PC-3 (cell line): ENCODE measurements around the gene NPRL2. TPM values are rescaled to one million over a fixed set of nuclear protein-coding genes. Genes with fewer than 3 reads are reported as not detected.

Source experiments
- ATAC-seq: fragments of 200-7000 bp; cut with Tn5 transposase; 2 replicates; pipeline ENCODE4 v1.9.1; 2020; ENCODE audit warnings: mild to moderate bottlenecking, moderate library complexity
- BruUV-seq: library from RNA; stranded (reverse); fragments of 400-500 nt; replicated peaks from 2 replicates; lab custom pipeline; 2021; lab: Mats Ljungman, UMichigan
- CTCF ChIA-PET: fragments of 300-600 bp; sonication (Branson Sonifier 250); formaldehyde crosslinking; loops from one replicate; lab custom pipeline; 2022; ENCODE audit warnings: antibody characterized with exemption; lab: Charles Lee
- POLR2A ChIA-PET: fragments of 300-600 bp; sonication (Branson Sonifier 250); formaldehyde crosslinking; loops from one replicate; lab custom pipeline; 2022; ENCODE audit warnings: antibody characterized with exemption; ENCODE audit not compliant: unreplicated experiment; lab: Charles Lee
- DNase-seq: peaks from one replicate; pipeline ENCODE4 v3.0.0-alpha.2; 2015
- H2AFZ ChIP-seq: fragments of 300-600 bp; sonication (generic); 2 replicates; pipeline ENCODE4 v1.6.0; 2016; ENCODE audit warnings: antibody characterized with exemption, low read length
- H3F3A ChIP-seq: fragments of 300-600 bp; sonication (generic); one replicate; pipeline ENCODE4 v1.6.0; 2017; ENCODE audit warnings: antibody characterized with exemption, low read length, control low read depth, mild to moderate bottlenecking; ENCODE audit not compliant: unreplicated experiment
- H3K27ac ChIP-seq: fragments of 300-600 bp; sonication (generic); 2 replicates; pipeline ENCODE4 v1.5.1; 2016; ENCODE audit warnings: mild to moderate bottlenecking, low read length
- H3K27me3 ChIP-seq: fragments of 300-600 bp; sonication (generic); 2 replicates; pipeline ENCODE4 v1.6.1; 2016; ENCODE audit warnings: low read length, mixed read lengths
- H3K36me3 ChIP-seq: fragments of 300-600 bp; sonication (generic); 2 replicates; pipeline ENCODE4 v1.6.1; 2016; ENCODE audit warnings: low read depth, mixed run types, low read length, mixed read lengths
- H3K4me1 ChIP-seq: fragments of 300-600 bp; sonication (generic); 2 replicates; pipeline ENCODE4 v1.5.1; 2016; ENCODE audit warnings: low read length; ENCODE audit not compliant: insufficient read depth
- H3K4me2 ChIP-seq: fragments of 300-600 bp; sonication (generic); 2 replicates; pipeline ENCODE4 v1.6.0; 2016; ENCODE audit warnings: low read length
- H3K4me3 ChIP-seq: fragments of 300-600 bp; sonication (generic); 2 replicates; pipeline ENCODE4 v1.5.1; 2016; ENCODE audit warnings: mild to moderate bottlenecking, low read length, mixed read lengths
- H3K79me2 ChIP-seq: fragments of 300-600 bp; sonication (generic); 2 replicates; pipeline ENCODE4 v1.6.1; 2017; ENCODE audit warnings: low read length, mixed read lengths
- H3K9ac ChIP-seq: fragments of 300-600 bp; sonication (generic); 2 replicates; pipeline ENCODE4 v1.6.0; 2016; ENCODE audit warnings: mild to moderate bottlenecking, low read length
- H3K9me2 ChIP-seq: fragments of 300-600 bp; sonication (generic); replicated peaks from 2 replicates; pipeline ENCODE4 v1.6.1; 2016; ENCODE audit warnings: mixed run types, low read length, mixed read lengths
- H3K9me3 ChIP-seq: fragments of 300-600 bp; sonication (generic); 2 replicates; pipeline ENCODE4 v1.6.1; 2016; ENCODE audit warnings: low read length, mixed read lengths
- H4K20me1 ChIP-seq: fragments of 300-600 bp; sonication (generic); 2 replicates; pipeline ENCODE4 v1.6.1; 2016; ENCODE audit warnings: low read length, mixed read lengths
- EZH2 ChIP-seq: fragments of 300-600 bp; sonication (generic); IDR thresholded peaks from one replicate; pipeline ENCODE4 v1.6.1; 2017; ENCODE audit warnings: antibody characterized with exemption, mild to moderate bottlenecking, low read length; ENCODE audit not compliant: unreplicated experiment
- EZH2phosphoT487 ChIP-seq: fragments of 300-600 bp; sonication (generic); IDR thresholded peaks from 2 replicates; pipeline ENCODE4 v1.6.1; 2018; ENCODE audit warnings: mild to moderate bottlenecking, antibody characterized with exemption, low read length, borderline replicate concordance
- intact Hi-C: fragments of 100-400 bp; cut with micrococcal nuclease; formaldehyde crosslinking; loops from 2 replicates; pipeline ENCODE4 v1.9.0; 2023
- total RNA-seq: library from RNA; depleted of rRNA; stranded (reverse); fragments of >200 nt; gene quantifications from 2 replicates; pipeline ENCODE4 v1.2.3, GENCODE V29; 2014
- TF ChIP-seq, protein P1 (sequence below): fragments of 300-600 bp; sonication (generic); conservative IDR thresholded peaks from 2 replicates; pipeline ENCODE4 v1.5.1; 2017; ENCODE audit warnings: antibody characterized with exemption, low read depth, mild to moderate bottlenecking, low read length

NPRL2 gene
- total RNA-seq, 1 experiment from 2014 or later: 56.9 TPM

GRCh38 chr3:50364573-50365079 is 14.1 kb upstream of the NPRL2 start:
- ChIA-PET CTCF (interaction anchor here (0.6 kb wide), 1 partner anchor 247 kb away, joined by 4 read pairs; the partner anchor contains the start of gene CISH), POLR2A (no interaction called here)
- Histone ChIP-seq H3K79me2 (no peaks in the 10 kb centered on the region), H2AFZ (peak overlapping the region; percentile 55; the same call in 1 of the 2 replicates), H3K4me1 (0 out of 2 replicates have a peak, but pooled peaks cover 5% of the 10 kb centered on the region), H3K9ac (no peak overlapping the region), H3K27me3 (no peaks in the 10 kb centered on the region), H3K4me3 (peak overlapping the region; percentile 52), H3K4me2 (peak overlapping the region; percentile 71), H3K9me2 (no peaks in the 10 kb centered on the region), H3K27ac (no peak overlapping the region), H3F3A (no peaks in the 10 kb centered on the region), H3K9me3 (no peaks in the 10 kb centered on the region), H3K36me3 (no peaks in the 10 kb centered on the region), H4K20me1 (no peaks in the 10 kb centered on the region)
- peak; percentile 32 for ATAC-seq
- no TSS peak for BruUV-seq
- no peak for DNase-seq
- no peak for TF ChIP-seq EZH2phosphoT487
- TF ChIP-seq, protein P1, sequence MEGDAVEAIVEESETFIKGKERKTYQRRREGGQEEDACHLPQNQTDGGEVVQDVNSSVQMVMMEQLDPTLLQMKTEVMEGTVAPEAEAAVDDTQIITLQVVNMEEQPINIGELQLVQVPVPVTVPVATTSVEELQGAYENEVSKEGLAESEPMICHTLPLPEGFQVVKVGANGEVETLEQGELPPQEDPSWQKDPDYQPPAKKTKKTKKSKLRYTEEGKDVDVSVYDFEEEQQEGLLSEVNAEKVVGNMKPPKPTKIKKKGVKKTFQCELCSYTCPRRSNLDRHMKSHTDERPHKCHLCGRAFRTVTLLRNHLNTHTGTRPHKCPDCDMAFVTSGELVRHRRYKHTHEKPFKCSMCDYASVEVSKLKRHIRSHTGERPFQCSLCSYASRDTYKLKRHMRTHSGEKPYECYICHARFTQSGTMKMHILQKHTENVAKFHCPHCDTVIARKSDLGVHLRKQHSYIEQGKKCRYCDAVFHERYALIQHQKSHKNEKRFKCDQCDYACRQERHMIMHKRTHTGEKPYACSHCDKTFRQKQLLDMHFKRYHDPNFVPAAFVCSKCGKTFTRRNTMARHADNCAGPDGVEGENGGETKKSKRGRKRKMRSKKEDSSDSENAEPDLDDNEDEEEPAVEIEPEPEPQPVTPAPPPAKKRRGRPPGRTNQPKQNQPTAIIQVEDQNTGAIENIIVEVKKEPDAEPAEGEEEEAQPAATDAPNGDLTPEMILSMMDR: no peak
- no peak for TF ChIP-seq EZH2
- intact Hi-C loops: no loop called here

DNA sequence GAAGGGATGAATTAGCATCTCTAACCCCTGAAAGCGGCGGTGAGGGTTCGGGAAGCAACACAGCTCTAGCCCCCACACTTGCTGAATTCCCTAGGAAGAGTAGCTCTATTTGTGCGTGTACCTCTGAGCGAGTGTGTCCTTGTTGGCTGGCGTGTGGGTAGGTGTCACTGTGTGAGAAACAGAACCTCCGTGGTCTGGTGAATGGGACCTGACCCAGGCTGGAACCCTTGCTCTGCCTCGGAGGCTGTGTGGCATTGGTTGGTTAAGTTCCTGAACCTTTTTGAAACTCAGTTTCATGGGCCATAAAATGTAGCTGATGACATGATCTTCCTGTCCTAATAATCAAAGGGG is 9.2 kb upstream of the NPRL2 start:
- Histone ChIP-seq H3K4me3 (peak overlapping the region; percentile 85), H3K9me2 (no peaks in the 10 kb centered on the region), H3K4me2 (peak overlapping the region; percentile 93), H3K79me2 (peaks cover 46% of the 10 kb centered on the region), H3K4me1 (peaks cover 32% of the 10 kb centered on the region), H2AFZ (peak overlapping the region; percentile 94), H4K20me1 (peaks cover 36% of the 10 kb centered on the region), H3K9me3 (no peaks in the 10 kb centered on the region), H3K27me3 (no peaks in the 10 kb centered on the region), H3K9ac (no peak overlapping the region), H3K36me3 (peaks cover 17% of the 10 kb centered on the region), H3K27ac (no peak overlapping the region), H3F3A (no peaks in the 10 kb centered on the region)
- DNase-seq (no peak), ATAC-seq (peak; percentile 3)
- POLR2A ChIA-PET: no interaction called here
- CTCF ChIA-PET: no interaction called here
- BruUV-seq: no TSS peak
- TF ChIP-seq, protein P1: no peak
- TF ChIP-seq EZH2: no peak
- TF ChIP-seq EZH2phosphoT487: no peak
- intact Hi-C loops: loop anchor here (1.0 kb wide), 2 partner anchors 8 to 124 kb away; no protein-coding TSS in a partner anchor

DNA sequence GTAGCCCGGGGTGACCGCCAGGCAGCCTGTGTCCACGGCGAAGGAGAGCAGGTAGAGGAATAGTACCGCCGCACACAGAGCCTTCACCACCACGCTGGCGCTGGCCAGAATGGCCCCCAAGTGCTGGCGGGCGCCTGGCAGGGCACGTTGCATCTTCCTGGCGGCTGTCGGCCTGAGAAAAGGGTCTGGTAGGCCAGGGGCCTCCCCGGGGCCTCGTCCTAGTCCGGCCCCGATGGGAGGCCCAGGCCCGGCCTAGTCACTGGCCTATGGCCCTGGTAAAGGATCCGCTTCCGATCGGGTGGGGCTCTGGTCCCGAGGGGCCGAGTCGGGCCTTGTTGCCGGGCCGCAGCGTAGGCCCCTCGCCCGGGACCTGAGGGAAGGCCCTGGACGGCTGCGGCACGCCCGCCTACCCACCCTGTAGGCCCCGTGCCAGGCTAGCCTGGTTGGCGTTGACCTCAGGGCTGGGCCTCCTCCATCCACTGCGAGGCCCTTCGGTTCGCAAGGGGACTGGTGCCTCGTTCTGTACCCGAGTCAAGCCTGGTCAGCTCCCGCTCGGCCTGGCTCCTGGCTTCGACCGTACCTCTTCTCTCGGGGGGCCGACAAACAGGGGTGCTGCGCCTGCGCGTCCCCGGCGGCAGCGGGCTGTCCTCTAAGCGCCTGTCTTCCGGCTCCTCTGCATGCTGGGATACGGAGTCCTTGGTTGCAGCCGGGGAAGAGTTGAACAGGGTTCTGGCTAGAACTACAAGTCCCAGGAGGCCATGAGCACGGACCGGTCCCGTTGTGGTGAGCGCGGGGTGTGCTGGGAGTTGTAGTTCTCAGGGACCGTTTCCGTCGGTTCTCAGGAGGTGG is 8.6 kb upstream of the NPRL2 start, which contains the start of gene TMEM115:
TMEM115 (minus strand) TSS at position 611 of the 849 bp plus-strand sequence; CDS start at position 153, 458 bp downstream.
- Histone ChIP-seq H3K27me3 (no peaks in the 10 kb centered on the region), H3K79me2 (peaks cover 52% of the 10 kb centered on the region), H3K4me2 (peak within 1 kb of the TSS; percentile 93), H3F3A (no peaks in the 10 kb centered on the region), H3K9ac (peak within 1 kb of the TSS; percentile 94), H3K4me3 (peak within 1 kb of the TSS; percentile 85), H4K20me1 (peaks cover 36% of the 10 kb centered on the region), H3K9me3 (no peaks in the 10 kb centered on the region), H3K4me1 (peaks cover 32% of the 10 kb centered on the region), H3K27ac (peak within 1 kb of the TSS; percentile 39), H2AFZ (peak within 1 kb of the TSS; percentile 94), H3K9me2 (no peaks in the 10 kb centered on the region), H3K36me3 (peaks cover 23% of the 10 kb centered on the region)
- ChIA-PET POLR2A (no interaction called here), CTCF (no interaction called here)
- TSS peak; percentile 42 for BruUV-seq
- ATAC-seq (peak; percentile 96), DNase-seq (peak; percentile 98)
- TF ChIP-seq EZH2phosphoT487 (no peak), EZH2 (no peak)
- TF ChIP-seq, protein P1: no peak
- intact Hi-C loops: loop anchor here (1.0 kb wide), 2 partner anchors 8 to 124 kb away; no protein-coding TSS in a partner anchor
